ENCODE measurements around the gene ATG16L1.

ATG16L1 gene

DNA sequence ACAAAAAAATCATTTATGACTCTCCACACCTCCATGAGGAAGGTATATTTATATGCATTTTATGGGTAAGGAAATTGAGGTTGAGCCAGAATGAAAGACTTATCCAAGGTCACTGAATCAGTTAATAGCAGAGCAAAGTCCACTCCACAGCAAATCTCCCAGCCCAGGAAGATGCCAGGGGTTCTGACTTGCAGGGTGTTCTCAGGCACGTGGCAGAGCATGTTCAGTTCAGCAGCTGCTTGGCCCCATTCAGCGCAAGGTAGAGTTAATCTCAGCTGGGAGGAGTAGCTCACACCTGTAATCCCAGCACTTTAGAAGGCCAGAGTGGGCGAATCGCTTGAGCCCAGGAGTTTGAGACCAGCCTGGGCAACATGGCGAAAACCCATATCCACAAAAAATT is 85.1 kb downstream of the ATG16L1 start:
- DNase-seq = no peak

DNA sequence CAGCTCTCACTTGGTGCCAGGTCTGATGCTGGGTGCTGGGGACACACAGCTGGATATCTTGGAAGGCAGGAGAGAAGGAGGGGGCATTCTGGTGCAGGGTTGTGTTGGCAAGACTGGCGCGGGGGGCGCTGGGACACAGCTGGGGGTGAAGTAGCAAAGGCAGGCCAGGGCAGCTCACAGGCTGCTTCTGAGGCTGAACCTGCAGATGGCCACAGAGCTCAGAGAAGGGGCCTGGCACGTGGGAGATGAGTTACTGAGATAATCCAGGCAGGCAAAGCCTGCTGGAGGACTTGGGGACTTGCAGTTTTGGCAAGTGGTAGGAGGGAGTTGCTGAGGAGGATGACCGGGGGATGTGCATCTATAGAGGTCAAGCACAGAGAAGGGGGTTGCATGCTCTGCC is 86.6 kb downstream of the ATG16L1 start:
- no peak for DNase-seq

DNA sequence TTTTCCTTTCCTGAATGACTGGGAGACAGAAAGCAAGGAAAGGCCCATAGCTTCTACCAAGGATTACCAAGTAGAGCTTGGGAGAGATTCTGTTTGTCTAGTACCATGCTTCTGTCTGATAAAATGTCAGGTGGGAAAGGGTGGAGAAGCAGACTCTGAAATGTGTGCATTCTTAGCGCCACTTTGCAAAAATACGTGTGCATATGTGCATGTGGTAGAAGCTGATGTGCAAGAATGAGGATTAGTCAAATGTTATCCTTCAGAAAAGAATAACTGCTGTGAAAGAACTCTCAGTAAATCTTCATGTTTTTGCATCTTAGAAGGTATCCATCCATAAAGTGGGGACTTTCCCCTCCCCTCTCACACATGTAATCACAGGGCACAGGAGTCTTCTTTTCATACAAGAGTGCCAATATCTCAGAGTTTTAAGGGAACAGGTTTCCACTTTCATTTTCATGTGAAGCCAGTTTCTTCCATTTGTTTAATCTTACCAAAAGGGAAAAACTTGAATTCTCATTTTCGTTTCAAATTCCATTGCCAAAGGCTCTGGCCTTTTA is 87.4 kb downstream of the ATG16L1 start:
- DNase-seq = no peak

DNA sequence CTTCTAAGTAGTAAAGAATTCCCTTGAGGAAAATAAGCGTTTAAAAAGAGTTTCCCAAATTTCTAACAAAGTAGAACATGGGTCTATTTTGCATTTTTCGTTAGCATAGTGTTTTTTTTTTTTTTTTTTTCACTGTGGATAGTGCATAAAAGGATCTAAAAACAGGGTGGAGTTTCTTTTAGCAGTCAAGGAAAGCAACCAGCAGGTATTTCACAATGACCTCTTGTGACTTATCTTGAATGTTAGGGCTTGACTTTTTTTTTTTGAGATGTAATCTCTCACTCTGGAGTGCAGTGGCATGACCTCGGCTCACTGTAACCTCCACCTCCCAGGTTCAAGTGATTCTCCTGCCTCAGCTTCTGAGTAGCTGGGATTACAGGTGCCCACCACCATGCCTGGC is 88.0 kb downstream of the ATG16L1 start:
- DNase-seq = no peak

DNA sequence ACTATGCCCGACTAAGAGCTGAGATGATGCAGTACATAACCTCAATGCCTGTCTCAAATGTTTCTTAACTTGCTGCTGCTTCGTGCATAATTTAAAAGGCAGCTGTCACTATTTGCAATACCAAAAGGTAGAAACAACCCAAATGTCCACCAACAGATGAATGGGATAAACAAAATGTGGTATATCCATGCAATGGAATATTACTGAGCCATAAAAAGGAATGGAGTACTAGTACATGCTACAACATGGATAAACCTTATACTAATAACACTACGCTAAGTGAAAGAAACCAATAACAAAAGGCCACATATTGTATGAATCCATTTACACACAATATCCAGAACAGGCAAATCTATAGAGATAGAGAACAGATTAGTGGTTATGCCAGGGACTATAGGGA is 89.8 kb downstream of the ATG16L1 start:
- DNase-seq = no peak

DNA sequence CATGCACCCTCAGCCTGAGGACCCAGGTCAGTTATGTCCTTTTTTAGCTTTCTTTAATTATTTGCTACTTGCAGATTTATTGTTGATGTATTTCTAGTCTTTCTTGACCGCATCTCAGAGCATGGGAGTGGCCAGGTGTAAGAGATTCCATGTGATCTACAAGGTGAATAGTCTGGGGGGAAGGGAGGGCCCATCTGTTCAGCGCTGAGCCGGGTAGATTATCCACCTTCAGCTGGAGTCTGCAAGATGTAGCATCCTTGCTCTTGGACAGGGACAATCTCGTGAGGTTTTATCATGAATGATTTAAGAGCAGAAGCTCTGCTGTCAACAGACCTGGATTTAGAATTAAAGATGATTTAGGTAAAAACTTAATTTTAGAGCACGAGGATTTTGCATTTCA is 90.8 kb downstream of the ATG16L1 start:
- DNase-seq = no peak

DNA sequence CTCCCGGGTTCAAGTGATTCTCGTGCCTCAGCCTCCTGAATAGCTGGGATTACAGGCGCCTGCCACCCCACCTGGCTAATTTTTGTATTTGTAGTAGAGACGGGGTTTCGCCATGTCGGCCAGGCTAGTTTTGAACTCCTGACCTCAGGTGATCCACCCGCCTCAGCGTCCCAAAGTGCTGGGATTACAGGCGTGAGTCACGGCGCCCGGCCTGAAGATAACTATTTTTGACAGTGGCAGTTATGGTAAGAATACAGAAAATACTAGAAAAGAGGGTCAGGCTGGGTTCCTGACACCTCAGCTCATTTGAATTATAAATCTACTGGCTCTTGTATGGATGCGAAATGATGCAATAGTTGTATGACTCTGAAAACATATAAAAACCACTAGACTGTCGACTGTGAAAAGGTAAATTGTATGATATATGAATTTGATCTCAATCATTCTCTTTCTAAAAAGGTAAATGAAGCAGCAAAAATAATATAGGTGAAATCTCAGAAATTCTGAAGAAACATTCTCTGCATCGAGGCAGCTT is 91.8 kb downstream of the ATG16L1 start:
- no peak for DNase-seq
